CD1c-positive myeloid dendritic cell (primary cell): ENCODE data around the gene ACVR1.
"Not testable (repeated sequence)": the region's sequence is repeated elsewhere in the genome, so short reads cannot be mapped to it uniquely, and the experiment has no call there.

Experiments
- DNase-seq: peaks from one replicate; pipeline ENCODE4 v3.0.0-alpha.2; 2016; ENCODE audit errors: extremely low spot score

The ACVR1 gene

GRCh38 chr2:157894694-157895435, 18.7 kb upstream of the ACVR1 start:
- peak; percentile 40 for DNase-seq

- no peak for DNase-seq
Measured at GRCh38 chr2:157893611-157894010, 17.5 kb upstream of the ACVR1 start.

GRCh38 chr2:157891643-157892041, 15.5 kb upstream of the ACVR1 start:
- DNase-seq = no peak

- DNase-seq = no peak
Measured at GRCh38 chr2:157890969-157891642, 15.0 kb upstream of the ACVR1 start.

GRCh38 chr2:157887946-157888345, 11.8 kb upstream of the ACVR1 start:
- no peak for DNase-seq

- DNase-seq = not testable (repeated sequence)
Measured at GRCh38 chr2:157884533-157884932, 8.4 kb upstream of the ACVR1 start.

- DNase-seq = no peak
Measured at GRCh38 chr2:157880927-157881326, 4.8 kb upstream of the ACVR1 start.

GRCh38 chr2:157877761-157878400, 1.8 kb upstream of the ACVR1 start:
- DNase-seq = no peak

GRCh38 chr2:157876786-157877138, 632 bp upstream of the ACVR1 start:
- DNase-seq = no peak

- no peak for DNase-seq
Measured at GRCh38 chr2:157875641-157876065, 477 bp downstream of the ACVR1 start.

GRCh38 chr2:157874997-157875640, 1.0 kb downstream of the ACVR1 start:
- DNase-seq = peak; percentile 20

- no peak for DNase-seq
Measured at GRCh38 chr2:157874348-157874747, 1.8 kb downstream of the ACVR1 start.

- no peak for DNase-seq
Measured at GRCh38 chr2:157872791-157873190, 3.3 kb downstream of the ACVR1 start.

- no peak for DNase-seq
Measured at GRCh38 chr2:157871415-157871814, 4.7 kb downstream of the ACVR1 start.

GRCh38 chr2:157868993-157869392, 7.1 kb downstream of the ACVR1 start:
- no peak for DNase-seq

- DNase-seq = no peak
Measured at GRCh38 chr2:157867703-157868102, 8.4 kb downstream of the ACVR1 start.

GRCh38 chr2:157866666-157867642, 9.2 kb downstream of the ACVR1 start:
- no peak for DNase-seq

- no peak for DNase-seq
Measured at GRCh38 chr2:157866202-157866601, 9.9 kb downstream of the ACVR1 start.

GRCh38 chr2:157864857-157865430, 11.2 kb downstream of the ACVR1 start:
- no peak for DNase-seq

- DNase-seq = no peak
Measured at GRCh38 chr2:157858846-157859245, 17.3 kb downstream of the ACVR1 start.

GRCh38 chr2:157857881-157858280, 18.2 kb downstream of the ACVR1 start:
- no peak for DNase-seq
